Smooth muscle cell (in vitro differentiated cells): ENCODE data around the gene RSRC1. TPM values are rescaled to one million over a fixed set of nuclear protein-coding genes. Genes with fewer than 3 reads are reported as not detected.
"Not testable (repeated sequence)": the region's sequence is repeated elsewhere in the genome, so short reads cannot be mapped to it uniquely, and the experiment has no call there.

Source experiments
- DNase-seq: peaks from one replicate; lab custom pipeline; 2025; ENCODE audit not compliant: unreplicated experiment; lab: John Stamatoyannopoulos, UW
- H2AFZ ChIP-seq: fragments of 200-600 bp; sonication (generic); 2 replicates; pipeline ENCODE4 v1.6.0; 2016; ENCODE audit warnings: antibody characterized with exemption, low read depth, mild to moderate bottlenecking
- H3F3A ChIP-seq: fragments of 200-600 bp; sonication (generic); 2 replicates; pipeline ENCODE4 v1.6.0; 2017; ENCODE audit warnings: antibody characterized with exemption, low read depth
- H3K27ac ChIP-seq: fragments of 200-600 bp; sonication (generic); 2 replicates; pipeline ENCODE4 v1.5.1; 2016; ENCODE audit warnings: low read depth, mild to moderate bottlenecking
- H3K27me3 ChIP-seq: fragments of 200-600 bp; sonication (generic); 2 replicates; pipeline ENCODE4 v1.6.1; 2016; ENCODE audit warnings: low read depth, mild to moderate bottlenecking
- H3K36me3 ChIP-seq: fragments of 200-600 bp; sonication (generic); 2 replicates; pipeline ENCODE4 v1.5.1; 2016; ENCODE audit warnings: low read depth
- H3K4me1 ChIP-seq: fragments of 200-600 bp; sonication (generic); 2 replicates; pipeline ENCODE4 v1.5.1; 2016; ENCODE audit warnings: low read depth
- H3K4me2 ChIP-seq: fragments of 200-600 bp; sonication (generic); 2 replicates; pipeline ENCODE4 v1.6.0; 2016; ENCODE audit warnings: mild to moderate bottlenecking
- H3K4me3 ChIP-seq: fragments of 200-600 bp; sonication (generic); 2 replicates; pipeline ENCODE4 v1.5.1; 2016; ENCODE audit warnings: mild to moderate bottlenecking
- H3K79me2 ChIP-seq: fragments of 200-600 bp; sonication (generic); 2 replicates; pipeline ENCODE4 v1.6.0; 2016; ENCODE audit warnings: low read depth, mild to moderate bottlenecking
- H3K9ac ChIP-seq: fragments of 200-600 bp; sonication (generic); 2 replicates; pipeline ENCODE4 v1.6.0; 2016; ENCODE audit warnings: low read depth
- H3K9me3 ChIP-seq: fragments of 200-600 bp; sonication (generic); replicated peaks from 2 replicates; pipeline ENCODE4 v1.5.1; 2016; ENCODE audit warnings: low read depth
- H4K20me1 ChIP-seq: fragments of 200-600 bp; sonication (generic); 2 replicates; pipeline ENCODE4 v1.6.0; 2016; ENCODE audit warnings: low read depth
- WGBS: methylation state at CpG from one replicate; pipeline ENCODE4 v1.1.7; 2016; ENCODE audit warnings: low lambda C conversion rate; 5-methylcytosine and 5-hydroxymethylcytosine counted together
- polyA plus RNA-seq: library from polyadenylated mRNA; unstranded; fragments of >200 nt; fragmentation: Nextera tagmentation; extraction: Ambion mirVana; gene quantifications from 2 replicates; pipeline ENCODE4 v1.2.1, GENCODE V29; 2016
- total RNA-seq: library from RNA; depleted of rRNA; stranded (reverse); fragments of >200 nt; gene quantifications from 2 replicates; pipeline ENCODE4 v1.2.3, GENCODE V29; 2014
- TF ChIP-seq, protein P1 (sequence below): fragments of 200-600 bp; sonication (generic); IDR thresholded peaks from 2 replicates; pipeline ENCODE4 v1.5.1; 2017; ENCODE audit warnings: borderline replicate concordance, mild to moderate bottlenecking, antibody characterized with exemption; ENCODE audit not compliant: insufficient read depth, poor library complexity, severe bottlenecking

The RSRC1 gene
- total and polyA plus RNA-seq, 2 experiments from 2014 or later = 18.5 to 43.9 TPM

- TF ChIP-seq, protein P1, sequence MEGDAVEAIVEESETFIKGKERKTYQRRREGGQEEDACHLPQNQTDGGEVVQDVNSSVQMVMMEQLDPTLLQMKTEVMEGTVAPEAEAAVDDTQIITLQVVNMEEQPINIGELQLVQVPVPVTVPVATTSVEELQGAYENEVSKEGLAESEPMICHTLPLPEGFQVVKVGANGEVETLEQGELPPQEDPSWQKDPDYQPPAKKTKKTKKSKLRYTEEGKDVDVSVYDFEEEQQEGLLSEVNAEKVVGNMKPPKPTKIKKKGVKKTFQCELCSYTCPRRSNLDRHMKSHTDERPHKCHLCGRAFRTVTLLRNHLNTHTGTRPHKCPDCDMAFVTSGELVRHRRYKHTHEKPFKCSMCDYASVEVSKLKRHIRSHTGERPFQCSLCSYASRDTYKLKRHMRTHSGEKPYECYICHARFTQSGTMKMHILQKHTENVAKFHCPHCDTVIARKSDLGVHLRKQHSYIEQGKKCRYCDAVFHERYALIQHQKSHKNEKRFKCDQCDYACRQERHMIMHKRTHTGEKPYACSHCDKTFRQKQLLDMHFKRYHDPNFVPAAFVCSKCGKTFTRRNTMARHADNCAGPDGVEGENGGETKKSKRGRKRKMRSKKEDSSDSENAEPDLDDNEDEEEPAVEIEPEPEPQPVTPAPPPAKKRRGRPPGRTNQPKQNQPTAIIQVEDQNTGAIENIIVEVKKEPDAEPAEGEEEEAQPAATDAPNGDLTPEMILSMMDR = no peak
- Histone ChIP-seq H2AFZ (no peak overlapping the region), H3F3A (no peaks in the 10 kb centered on the region), H3K79me2 (peaks cover 20% of the 10 kb centered on the region), H3K4me1 (no peaks in the 10 kb centered on the region), H3K9ac (no peak overlapping the region), H4K20me1 (peaks cover 20% of the 10 kb centered on the region), H3K36me3 (peaks cover 24% of the 10 kb centered on the region), H3K27me3 (no peaks in the 10 kb centered on the region), H3K27ac (no peak overlapping the region), H3K9me3 (no peaks in the 10 kb centered on the region), H3K4me3 (no peak overlapping the region), H3K4me2 (no peak overlapping the region)
- DNase-seq = no peak
Observed at GRCh38 chr3:158120330-158120729, 10.4 kb downstream of the RSRC1 start.

DNA sequence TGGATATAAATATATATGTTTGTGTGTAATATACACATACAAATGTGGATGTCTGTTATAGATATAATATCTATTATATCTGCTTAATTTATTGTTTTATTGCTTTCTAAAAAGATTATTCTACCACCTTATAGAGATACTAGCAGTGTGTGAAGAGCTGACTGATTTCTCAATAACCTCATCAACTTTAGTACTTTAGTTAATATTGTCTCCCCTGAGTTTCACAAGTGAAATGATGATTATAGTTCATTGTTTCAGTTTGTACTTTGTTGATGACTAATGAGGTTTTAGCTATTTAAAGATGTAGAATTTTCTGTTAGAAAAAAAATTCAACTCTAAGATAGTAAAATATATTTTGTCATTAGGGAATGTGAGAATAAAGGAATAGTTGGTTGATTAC is 11.4 kb downstream of the RSRC1 start:
- TF ChIP-seq, protein P1 = no peak
- H3K4me3 ChIP-seq = no peak overlapping the region

DNA sequence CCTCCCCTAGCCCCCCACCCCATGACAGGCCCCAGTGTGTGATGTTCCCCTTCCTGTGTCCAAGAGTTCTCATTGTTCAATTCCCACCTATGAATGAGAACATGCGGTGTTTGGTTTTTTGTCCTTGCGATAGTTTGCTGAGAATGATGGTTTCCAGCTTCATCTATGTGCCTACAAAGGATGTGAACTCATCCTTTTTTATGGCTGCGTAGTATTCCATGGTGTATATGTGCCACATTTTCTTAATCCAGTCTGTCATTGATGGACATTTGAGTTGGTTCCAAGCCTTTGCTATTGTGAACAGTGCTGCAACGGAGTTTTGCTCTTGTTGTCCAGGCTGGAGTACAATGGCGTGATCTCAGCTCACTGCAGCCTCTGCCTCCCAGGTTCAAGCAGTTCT is 12.8 kb downstream of the RSRC1 start:
- not testable (repeated sequence) for H3K4me3 ChIP-seq, H3F3A ChIP-seq, H3K27me3 ChIP-seq, H3K27ac ChIP-seq, H3K4me1 ChIP-seq, H3K9me3 ChIP-seq, H3K4me2 ChIP-seq, DNase-seq, H2AFZ ChIP-seq, H3K9ac ChIP-seq
- WGBS = 99% methylated on average over 5 of the region's 5 CpGs
- peaks cover 37% of the 10 kb centered on the region for H3K36me3 ChIP-seq
- peaks cover 14% of the 10 kb centered on the region for H3K79me2 ChIP-seq
- H4K20me1 ChIP-seq = peaks cover 12% of the 10 kb centered on the region

More for the DNA sequence above, 11.4 kb downstream of the RSRC1 start:
- Histone ChIP-seq H3K9ac (no peak overlapping the region), H3K4me2 (no peak overlapping the region), H3K79me2 (peaks cover 14% of the 10 kb centered on the region), H3K9me3 (no peaks in the 10 kb centered on the region), H3K4me1 (no peaks in the 10 kb centered on the region), H3K27ac (no peak overlapping the region), H4K20me1 (peaks cover 20% of the 10 kb centered on the region), H3K27me3 (no peaks in the 10 kb centered on the region), H3F3A (no peaks in the 10 kb centered on the region), H2AFZ (no peak overlapping the region), H3K36me3 (peaks cover 32% of the 10 kb centered on the region)
- no peak for DNase-seq

DNA sequence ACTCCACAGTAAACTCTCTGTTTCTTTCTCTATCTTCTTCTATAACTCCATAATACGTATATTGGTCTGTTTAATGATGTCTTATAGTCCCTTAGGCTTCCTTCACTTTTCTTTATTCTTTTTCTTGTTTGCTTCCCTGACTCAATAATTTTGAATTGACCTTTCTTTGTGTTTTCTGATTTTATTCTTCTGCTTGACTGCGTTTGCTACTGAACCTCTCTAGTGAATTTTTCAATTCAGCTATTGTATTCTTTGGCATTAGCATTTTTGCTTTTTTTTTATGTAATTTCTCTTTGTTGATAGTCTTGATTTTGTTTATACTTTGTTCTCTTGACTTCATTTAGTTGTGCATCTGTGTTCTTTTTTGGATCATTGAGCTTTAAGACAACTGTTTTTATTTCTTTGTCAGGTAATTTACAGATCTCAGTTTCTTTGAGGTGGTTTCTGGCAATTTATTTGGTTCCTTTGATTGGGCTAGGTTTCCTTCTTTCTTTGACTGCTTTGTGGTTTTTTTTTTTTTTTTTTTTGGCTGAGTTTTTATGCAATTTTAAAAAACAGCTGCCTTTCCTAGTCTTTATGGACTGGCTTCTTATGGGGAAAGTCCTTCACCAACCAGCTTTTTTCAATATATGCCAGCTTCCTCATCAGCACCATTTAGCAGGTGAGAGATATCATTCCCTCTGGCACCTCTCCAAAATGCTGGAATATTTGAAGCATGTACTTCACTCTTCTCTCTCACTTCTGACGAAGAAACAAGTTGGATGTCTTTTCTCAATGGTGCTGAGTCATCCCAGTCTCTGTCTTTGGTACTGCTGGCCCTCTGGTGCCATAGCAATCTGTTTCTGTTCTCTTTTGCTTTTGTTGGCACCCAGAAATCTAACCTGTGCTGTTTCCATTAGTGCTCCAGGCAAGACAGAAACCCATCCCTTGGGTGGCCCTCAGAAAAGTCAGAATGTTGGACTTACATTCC is 17.6 kb downstream of the RSRC1 start:
- Histone ChIP-seq H3K4me1 (no peaks in the 10 kb centered on the region), H3K27ac (no peak overlapping the region), H3K36me3 (peaks cover 37% of the 10 kb centered on the region), H3K27me3 (no peaks in the 10 kb centered on the region), H3K79me2 (peaks cover 5% of the 10 kb centered on the region), H3F3A (no peaks in the 10 kb centered on the region), H3K9me3 (no peaks in the 10 kb centered on the region), H3K4me2 (no peak overlapping the region), H4K20me1 (no peaks in the 10 kb centered on the region), H3K9ac (no peak overlapping the region), H3K4me3 (no peak overlapping the region), H2AFZ (no peak overlapping the region)
- WGBS = 79% methylated on average over 3 of the region's 3 CpGs
- TF ChIP-seq, protein P1 = no peak
- no peak for DNase-seq
